Measurements from ENCODE around the gene CREB5. TPM values are rescaled to one million over a fixed set of nuclear protein-coding genes. Genes with fewer than 3 reads are reported as not detected.
A peak's percentile ranks its signal among the peaks of the same experiment; 100 is the strongest.

CREB5 gene
- total RNA-seq, 6 donors from 2014 or later = 8.3 to 34.6 (median 15.3) TPM

- H3K36me3 ChIP-seq = peaks cover 0 to 11% (median 0%) of the 10 kb centered on the region in 4 donors
- ATAC-seq (ENCODE audit: low FRiP score in 2 of 2) (no peak), DNase-seq (no peak)
- 73 to 81% methylated on average over 2 of the region's 2 CpGs for WGBS, 2 donors
- no peak overlapping the region for H3K27ac ChIP-seq
- H3K9me3 ChIP-seq = no peaks in the 10 kb centered on the region
- no peaks in the 10 kb centered on the region for H3K27me3 ChIP-seq
- no peak for TF ChIP-seq EP300 (IDR thresholded peaks at IDR 0.05)
- TF ChIP-seq POLR2AphosphoS5 (IDR thresholded peaks at IDR 0.05) = no peak
- no peak for TF ChIP-seq POLR2A (IDR thresholded peaks at IDR 0.05)
- TF ChIP-seq CTCF (IDR thresholded peaks at IDR 0.05) = no peak
- H3K4me3 ChIP-seq = no peak overlapping the region
- H3K4me1 ChIP-seq = peaks cover 0 to 8% (median 0%) of the 10 kb centered on the region in 4 donors
Observed at GRCh38 chr7:28725911-28726310, 313.6 kb downstream of the CREB5 start.

- Histone ChIP-seq H3K27me3 (no peaks in the 10 kb centered on the region), H3K27ac (no peak overlapping the region), H3K36me3 (peaks cover 0 to 5% (median 0%) of the 10 kb centered on the region in 4 donors), H3K4me1 (peaks cover 0 to 8% (median 0%) of the 10 kb centered on the region in 4 donors), H3K4me3 (no peak overlapping the region), H3K9me3 (no peaks in the 10 kb centered on the region)
- no peak for TF ChIP-seq POLR2AphosphoS5 (IDR thresholded peaks at IDR 0.05)
- no peak for TF ChIP-seq CTCF (IDR thresholded peaks at IDR 0.05)
- TF ChIP-seq EP300 (IDR thresholded peaks at IDR 0.05) = no peak
- no peak for DNase-seq
- no peak for ATAC-seq (ENCODE audit: low FRiP score in 2 of 2)
- WGBS, 2 donors = 89 to 90% methylated on average over 1 of the region's 1 CpG
Observed at GRCh38 chr7:28726555-28726954, 314.2 kb downstream of the CREB5 start.

- ATAC-seq (ENCODE audit: low FRiP score in 2 of 2) = no peak
- 60 to 79% methylated on average over 8 of the region's 8 CpGs for WGBS, 2 donors
Observed at GRCh38 chr7:28729281-28729680, 317.0 kb downstream of the CREB5 start.

GRCh38 chr7:28729727-28730126, 317.4 kb downstream of the CREB5 start:
- ATAC-seq (ENCODE audit: low FRiP score in 2 of 2) (peak in 1 of 2 donors; percentile 14), DNase-seq (no peak)
- no peak for TF ChIP-seq POLR2A (IDR thresholded peaks at IDR 0.05)
- no peak for TF ChIP-seq POLR2AphosphoS5 (IDR thresholded peaks at IDR 0.05)
- no peak for TF ChIP-seq EP300 (IDR thresholded peaks at IDR 0.05)
- TF ChIP-seq CTCF (IDR thresholded peaks at IDR 0.05) = no peak
- H3K4me3 ChIP-seq = no peak overlapping the region
- no peaks in the 10 kb centered on the region for H3K36me3 ChIP-seq
- H3K27ac ChIP-seq = no peak overlapping the region
- H3K4me1 ChIP-seq = peaks cover 0 to 8% (median 0%) of the 10 kb centered on the region in 4 donors
- no peaks in the 10 kb centered on the region for H3K27me3 ChIP-seq
- 74 to 86% methylated on average over 3 of the region's 3 CpGs for WGBS, 2 donors
- no peaks in the 10 kb centered on the region for H3K9me3 ChIP-seq

More at GRCh38 chr7:28729281-28729680, 317.0 kb downstream of the CREB5 start:
- Histone ChIP-seq H3K36me3 (no peaks in the 10 kb centered on the region), H3K27me3 (no peaks in the 10 kb centered on the region), H3K9me3 (no peaks in the 10 kb centered on the region), H3K4me3 (no peak overlapping the region), H3K4me1 (peaks cover 0 to 8% (median 0%) of the 10 kb centered on the region in 4 donors), H3K27ac (no peak overlapping the region)
- TF ChIP-seq EP300 (IDR thresholded peaks at IDR 0.05) = no peak
- TF ChIP-seq CTCF (IDR thresholded peaks at IDR 0.05) = no peak
- no peak for TF ChIP-seq POLR2A (IDR thresholded peaks at IDR 0.05)
- no peak for TF ChIP-seq POLR2AphosphoS5 (IDR thresholded peaks at IDR 0.05)
- no peak for DNase-seq

- Histone ChIP-seq H3K4me3 (no peak overlapping the region), H3K9me3 (no peaks in the 10 kb centered on the region), H3K27ac (no peak overlapping the region), H3K4me1 (no peaks in the 10 kb centered on the region), H3K36me3 (no peaks in the 10 kb centered on the region), H3K27me3 (no peaks in the 10 kb centered on the region)
- ATAC-seq (ENCODE audit: low FRiP score in 2 of 2) (no peak), DNase-seq (no peak)
- TF ChIP-seq EP300 (IDR thresholded peaks at IDR 0.05) (no peak), CTCF (IDR thresholded peaks at IDR 0.05) (no peak), POLR2A (IDR thresholded peaks at IDR 0.05) (no peak), POLR2AphosphoS5 (IDR thresholded peaks at IDR 0.05) (no peak)
- 77 to 84% methylated on average over 5 of the region's 5 CpGs for WGBS, 2 donors
Observed at GRCh38 chr7:28731092-28731658, 318.9 kb downstream of the CREB5 start.
